GM18868 (cell line): ENCODE data around the gene KRTAP10-5.
"Not testable (repeated sequence)": the region's sequence is repeated elsewhere in the genome, so short reads cannot be mapped to it uniquely, and the experiment has no call there.

Experiments used
- ATAC-seq: cut with Tn5 transposase; IDR thresholded peaks from one replicate; pipeline ENCODE4 v1.9.1; 2021; ENCODE audit warnings: mild to moderate bottlenecking, moderate library complexity; ENCODE audit not compliant: unreplicated experiment

The KRTAP10-5 gene

GRCh38 chr21:44550807-44551206, 29.6 kb downstream of the KRTAP10-5 start:
- ATAC-seq, result no peak

DNA sequence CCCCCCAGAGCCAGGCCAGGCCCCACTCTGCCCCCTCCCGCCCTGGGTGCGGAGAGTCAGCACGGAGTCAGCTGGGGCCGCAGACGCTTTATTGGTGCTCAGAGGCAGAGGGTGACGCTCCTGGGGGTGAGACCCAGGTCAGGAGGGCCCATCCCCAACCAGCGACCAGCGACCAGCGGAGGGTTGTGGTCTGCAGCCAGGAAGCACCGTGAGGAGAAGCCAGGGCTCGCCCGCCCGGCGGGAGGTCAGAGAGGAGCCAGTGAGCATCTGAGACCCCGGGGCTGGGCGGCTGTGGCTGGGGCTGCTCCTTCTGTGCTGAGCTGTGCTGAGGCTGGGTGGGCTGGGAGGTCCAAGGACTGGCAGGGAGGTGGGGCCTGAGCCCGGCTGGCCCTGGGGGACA, 30.1 kb downstream of the KRTAP10-5 start:
- not testable (repeated sequence) for ATAC-seq

GRCh38 chr21:44549525-44550211, 30.7 kb downstream of the KRTAP10-5 start:
- no peak for ATAC-seq

GRCh38 chr21:44548922-44549321, 31.5 kb downstream of the KRTAP10-5 start:
- no peak for ATAC-seq

DNA sequence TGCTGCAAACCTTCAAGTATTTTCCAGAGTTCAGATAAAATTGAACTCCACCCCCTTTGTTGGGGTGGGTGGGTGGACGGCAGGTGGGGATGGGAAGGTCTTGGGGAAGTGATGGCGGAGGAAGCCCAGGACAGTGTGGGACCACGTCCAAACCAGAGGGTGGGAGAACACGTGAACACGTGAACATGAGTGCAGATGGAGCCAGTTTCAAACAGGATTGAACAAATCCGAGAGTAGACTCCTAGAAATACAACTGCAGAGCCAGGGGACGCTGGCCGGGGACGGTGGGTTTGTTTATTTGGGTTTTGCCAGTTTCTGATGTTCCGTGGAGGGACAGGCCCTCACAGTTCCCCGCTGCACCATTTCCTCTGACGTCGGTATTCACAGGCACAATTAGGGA, 32.0 kb downstream of the KRTAP10-5 start:
- no peak for ATAC-seq

DNA sequence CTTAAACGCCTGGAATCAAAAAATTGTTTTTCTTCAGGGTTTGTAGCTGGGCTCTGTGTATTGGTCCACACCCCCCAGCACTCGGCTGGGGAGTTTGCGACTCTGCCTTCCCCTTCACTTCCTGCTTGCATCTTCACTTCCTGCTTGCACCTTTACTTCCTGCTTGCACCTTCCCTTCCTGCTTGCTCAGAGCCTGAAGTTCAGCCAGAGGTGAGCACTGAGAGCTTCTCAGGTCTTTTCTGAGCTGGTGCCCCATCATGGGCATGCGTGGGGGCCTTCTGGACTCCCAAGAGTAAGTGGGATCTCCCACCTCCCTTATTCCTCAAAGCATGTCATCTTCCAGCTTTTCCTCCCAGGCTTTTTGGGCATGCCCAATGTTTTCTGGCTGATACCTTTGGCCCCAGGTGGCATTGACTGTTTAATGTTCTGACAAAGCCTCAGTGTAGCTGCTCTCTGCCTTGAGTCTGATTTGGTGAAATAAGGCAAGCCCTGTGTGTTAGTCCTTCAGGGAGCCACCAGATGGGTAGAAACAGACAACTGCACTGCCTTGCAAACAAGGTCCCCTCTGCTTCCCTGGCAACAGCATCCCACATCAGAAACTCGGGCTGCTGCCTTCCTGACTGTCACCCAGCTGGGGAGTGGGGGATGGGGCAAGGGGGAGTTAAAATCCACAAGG, 32.6 kb downstream of the KRTAP10-5 start:
- no peak for ATAC-seq

GRCh38 chr21:44544566-44544965, 35.8 kb downstream of the KRTAP10-5 start:
- no peak for ATAC-seq

- no peak for ATAC-seq
These were observed 37.7 kb downstream of the KRTAP10-5 start for GRCh38 chr21:44542716-44543115.

GRCh38 chr21:44540741-44541288, 39.6 kb downstream of the KRTAP10-5 start:
- no peak for ATAC-seq

DNA sequence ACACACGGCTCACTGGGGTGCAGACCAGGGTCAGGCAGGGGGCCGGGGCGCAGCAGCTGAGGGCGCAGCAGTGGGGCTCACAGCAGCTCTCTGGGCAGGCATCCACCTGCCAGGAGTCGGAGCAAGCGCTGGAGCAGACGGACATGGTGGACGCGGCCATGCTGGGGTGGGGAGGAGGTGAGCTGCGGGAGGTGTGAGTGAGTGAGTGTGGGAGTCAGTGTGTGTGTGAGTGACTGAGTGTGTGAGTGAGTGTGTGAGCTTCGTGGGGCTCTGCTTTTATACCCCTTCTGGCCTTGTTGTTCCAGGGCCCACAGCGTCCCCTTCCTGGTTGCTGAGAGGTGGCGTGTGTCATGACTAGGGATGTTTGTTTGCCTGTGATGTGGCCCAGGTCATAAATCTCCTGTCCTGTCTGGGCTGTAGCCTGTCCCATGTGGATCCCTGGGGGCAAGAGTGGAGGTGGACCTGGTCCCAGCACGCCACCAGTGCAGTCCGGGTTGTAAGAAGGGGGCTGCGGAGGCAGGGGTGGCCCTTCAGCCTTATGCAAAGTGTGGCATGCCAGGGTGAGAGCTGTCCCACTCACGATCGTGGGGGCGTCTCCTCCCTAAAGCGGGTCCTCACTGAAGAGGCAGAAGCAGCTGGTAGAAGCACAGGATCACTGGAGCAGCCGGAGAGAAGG, 40.3 kb downstream of the KRTAP10-5 start, which contains the start of gene KRTAP10-1:
KRTAP10-1 (minus strand) TSS at position 205 of the 676 bp plus-strand sequence; CDS start at position 160, 45 bp downstream.
- no peak for ATAC-seq

GRCh38 chr21:44539046-44539445, 41.4 kb downstream of the KRTAP10-5 start:
- ATAC-seq, result no peak

DNA sequence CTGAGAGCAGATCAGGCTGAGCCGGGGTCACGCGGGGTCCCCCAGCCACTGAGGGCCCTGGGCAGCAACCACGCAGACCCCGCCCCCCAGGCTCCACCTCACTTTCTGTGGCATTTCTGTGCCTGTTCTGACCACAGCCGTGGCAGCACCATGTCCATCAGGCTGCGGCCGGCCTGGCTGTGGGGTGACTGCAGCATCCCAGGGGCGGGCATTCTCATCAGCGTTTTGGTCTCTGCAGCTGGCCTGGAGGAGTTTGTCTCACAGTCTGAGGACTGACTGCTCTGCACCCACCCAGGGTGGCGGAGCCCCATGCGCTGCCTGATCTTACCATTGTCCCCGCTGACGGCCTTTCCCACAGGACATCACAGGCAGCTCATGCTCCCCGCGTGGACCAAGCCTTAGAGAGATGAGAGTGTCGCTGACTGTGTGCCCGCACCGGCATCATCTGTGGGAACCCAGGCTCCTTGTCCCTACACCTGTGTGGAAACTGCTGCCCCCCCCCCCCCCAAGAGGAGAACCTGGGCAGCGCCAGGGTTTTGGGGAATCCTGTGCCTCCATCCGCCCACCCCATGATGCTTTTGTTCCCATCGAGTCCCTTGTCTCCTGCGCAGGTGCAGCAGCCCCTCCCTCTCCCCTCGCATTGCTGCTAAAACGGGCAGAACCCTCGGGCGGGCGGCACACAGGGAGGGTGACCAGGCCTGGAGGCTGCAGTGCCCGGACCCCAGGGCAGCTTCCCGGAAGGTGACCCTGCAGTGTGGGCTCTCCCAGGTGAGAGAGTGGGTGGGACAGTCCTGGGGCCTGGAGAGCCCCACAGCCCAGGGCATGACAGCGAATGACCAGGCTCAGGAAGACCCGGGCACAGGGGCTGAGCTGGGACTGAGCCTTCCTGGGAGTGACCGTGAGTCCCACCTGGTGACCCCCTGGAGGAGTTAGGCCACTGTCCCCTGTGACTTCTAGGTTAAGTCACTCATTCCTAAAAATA, 42.2 kb downstream of the KRTAP10-5 start:
- ATAC-seq, result no peak

DNA sequence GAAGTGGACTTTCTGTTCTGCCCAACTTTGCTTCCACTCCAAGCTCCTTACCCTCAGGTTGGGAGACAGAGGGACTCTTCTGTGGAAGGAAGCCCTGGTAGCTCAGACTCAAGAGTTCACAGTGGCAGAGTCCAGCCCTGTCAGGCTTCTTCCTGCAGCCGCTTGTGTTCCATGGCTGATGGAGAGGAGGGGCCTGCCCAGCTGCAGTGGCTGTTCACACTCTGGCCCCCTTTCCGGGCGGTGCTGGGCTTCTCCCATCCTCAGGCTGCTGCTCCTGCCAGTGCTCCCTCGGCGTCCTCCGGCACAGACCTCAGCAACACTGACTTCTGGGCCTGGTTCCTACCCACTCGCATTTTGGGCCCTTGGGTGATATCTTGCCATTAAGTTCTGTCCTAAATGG, 44.4 kb downstream of the KRTAP10-5 start:
- ATAC-seq, result no peak

DNA sequence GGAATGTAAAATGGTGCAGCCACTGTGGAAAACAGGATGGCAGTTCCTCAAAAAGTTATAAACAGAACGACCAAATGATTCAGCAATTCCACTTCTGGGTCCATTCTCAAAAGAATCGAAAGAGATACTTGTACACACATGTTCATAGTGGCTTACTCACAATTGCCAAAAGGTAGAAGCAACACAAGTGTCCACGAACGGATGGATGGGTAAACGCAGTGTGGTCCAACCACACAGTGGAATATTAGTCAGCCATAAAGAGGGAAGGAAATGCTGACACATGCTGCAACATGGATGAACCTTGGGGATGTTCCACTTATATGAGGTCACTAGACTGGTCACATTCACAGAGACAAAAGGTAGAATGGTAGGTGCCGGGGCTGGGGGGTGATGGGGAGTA, 45.7 kb downstream of the KRTAP10-5 start:
- ATAC-seq, result no peak

DNA sequence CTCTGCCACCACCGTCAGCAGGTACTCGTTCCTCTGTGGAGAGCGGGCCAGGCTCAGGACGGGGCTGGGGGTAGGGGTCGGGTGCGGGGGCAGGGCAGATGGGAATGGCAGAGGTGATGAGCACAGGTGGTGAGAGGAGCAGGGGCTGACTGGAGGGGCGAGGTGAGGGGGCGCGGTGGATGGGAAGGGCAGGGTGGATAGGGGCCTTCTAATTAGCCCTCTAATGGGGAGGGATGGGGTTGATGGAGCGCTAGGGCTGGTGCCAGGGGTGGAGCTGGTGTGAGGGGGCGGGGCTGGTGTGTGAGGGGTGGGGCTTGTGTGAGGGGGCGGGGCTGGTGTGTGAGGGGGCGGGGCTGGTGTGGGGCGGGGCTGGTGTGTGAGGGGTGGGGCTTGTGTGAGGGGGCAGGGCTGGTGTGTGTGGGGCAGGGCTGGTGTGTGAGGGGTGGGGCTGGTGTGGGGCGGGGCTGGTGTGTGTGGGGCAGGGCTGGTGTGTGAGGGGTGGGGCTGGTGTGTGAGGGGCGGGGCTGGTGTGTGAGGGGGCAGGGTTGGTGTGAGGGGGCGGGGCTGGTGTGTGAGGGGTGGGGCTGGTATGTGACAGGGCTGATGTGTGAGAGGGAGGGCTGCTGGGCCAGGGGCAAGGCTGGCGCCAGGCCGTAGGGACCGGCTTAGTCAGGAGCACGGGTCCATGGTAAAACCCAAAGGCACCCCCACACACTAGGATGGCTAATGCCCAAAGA, 46.3 kb downstream of the KRTAP10-5 start:
- no peak for ATAC-seq

DNA sequence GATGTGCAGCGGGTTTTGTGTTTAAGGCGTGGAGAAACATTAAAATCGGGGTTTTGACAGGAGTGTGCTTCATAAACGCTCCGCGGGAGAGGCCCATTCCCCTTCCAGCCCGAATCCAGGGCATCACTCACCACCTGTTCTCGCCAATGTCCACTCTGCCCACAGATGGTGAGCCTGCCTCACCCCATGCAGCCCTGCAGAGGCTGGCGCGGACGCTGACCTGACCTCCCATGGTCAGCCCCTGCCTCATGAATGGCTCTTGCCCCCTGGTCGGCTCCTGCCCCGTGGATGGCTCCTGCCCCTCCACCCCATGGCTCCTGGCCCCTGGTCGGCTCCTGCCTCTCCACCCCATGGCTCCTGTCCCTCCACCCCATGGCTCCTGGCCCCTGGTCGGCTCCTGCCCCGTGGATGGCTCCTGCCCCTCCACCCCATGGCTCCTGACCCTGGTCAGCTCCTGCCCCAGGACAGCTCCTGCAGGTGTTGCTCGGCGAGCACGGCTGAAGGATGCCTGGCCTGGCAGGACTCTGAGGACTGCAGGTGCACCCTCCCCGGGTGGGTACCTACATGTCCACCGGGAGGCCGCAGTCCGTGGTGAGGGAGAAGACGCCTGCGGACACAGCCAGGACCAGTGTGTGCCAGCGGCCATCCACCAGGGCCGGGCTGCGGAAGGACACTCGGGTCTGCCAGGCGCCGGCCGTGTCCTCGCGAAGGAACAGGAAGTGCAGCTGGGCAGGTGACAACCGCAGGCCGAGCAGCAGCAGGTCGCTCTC, 47.1 kb downstream of the KRTAP10-5 start:
- no peak for ATAC-seq

DNA sequence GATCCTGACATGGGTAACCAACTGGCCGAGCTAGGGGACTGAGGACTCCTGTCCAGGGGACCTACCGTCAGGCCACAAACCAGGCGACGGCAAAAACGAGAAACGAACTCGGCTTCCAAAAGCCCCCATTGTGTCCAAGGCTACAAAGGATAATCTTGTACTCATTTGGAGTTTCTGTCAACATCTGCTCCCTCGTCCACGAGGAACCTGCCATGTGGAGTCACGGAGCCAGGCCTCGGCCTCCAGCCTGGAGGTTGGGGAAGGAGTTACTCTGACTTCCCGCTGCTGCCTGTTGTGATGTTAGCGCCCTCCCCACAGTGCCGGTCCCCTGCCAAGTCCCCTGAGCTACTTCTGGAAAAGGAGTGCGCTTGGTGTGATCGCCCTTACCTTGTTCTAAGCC, 47.7 kb downstream of the KRTAP10-5 start:
- no peak for ATAC-seq

DNA sequence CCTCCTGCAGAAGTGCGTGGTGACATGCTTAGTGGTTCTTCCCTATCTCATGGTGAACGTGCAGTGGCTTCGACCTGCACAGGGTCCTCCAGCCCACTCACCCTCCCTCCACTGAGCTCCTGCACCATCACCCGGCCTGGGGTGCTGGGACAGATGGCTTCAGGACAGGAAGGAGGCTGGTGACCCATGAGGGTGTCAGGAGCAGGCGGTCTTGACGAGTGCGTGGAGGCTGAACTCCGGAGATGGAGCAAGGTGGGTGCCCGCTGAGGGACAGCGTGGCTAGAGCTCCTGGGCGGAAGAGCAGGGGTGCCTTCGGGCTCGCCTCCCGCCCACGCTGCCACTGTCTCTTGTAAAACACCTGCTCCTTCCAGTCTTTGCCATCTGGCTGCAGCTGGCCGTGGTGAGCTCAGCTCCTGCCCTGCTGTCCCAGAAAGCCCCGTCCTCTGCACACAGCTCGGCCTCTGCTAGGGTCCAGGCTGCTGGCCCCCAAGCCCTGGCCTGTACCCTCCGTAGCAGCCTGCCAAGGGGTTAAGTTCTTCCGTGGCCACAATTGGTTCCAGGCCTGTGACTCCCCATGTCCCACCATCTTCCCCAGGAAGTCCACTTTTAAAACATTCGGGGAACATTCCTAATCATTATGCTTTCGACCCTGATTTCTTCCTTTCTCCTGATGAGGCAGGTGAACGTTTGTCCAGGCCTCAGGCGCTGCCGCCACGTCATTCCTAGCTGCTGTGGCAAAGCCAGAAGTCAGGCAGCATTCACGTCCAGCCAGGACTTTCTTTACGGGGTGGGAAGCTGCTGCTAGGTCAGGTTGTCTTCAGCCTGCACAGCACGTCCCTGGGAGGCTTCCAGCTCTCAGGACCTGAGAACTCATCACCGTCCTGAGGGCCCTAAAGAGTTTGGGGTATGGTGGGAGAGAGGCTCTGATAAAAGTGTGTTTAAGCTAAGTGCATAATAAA, 48.5 kb downstream of the KRTAP10-5 start:
- no peak for ATAC-seq
